Right ventricle myocardium inferior (tissue), 1 donor: ENCODE results near the gene C4BPB. TPM values are rescaled to one million over a fixed set of nuclear protein-coding genes. Genes with fewer than 3 reads are reported as not detected.

Source experiments
- ATAC-seq: fragments of 200-7000 bp; cut with Tn5 transposase; one replicate; pipeline ENCODE4 v1.9.1; 2020; ENCODE audit warnings: mild to moderate bottlenecking, moderate library complexity
- DNase-seq: peaks from one replicate; pipeline ENCODE4 v3.0.0; 2021; ENCODE audit errors: missing footprints
- intact Hi-C: fragments of 100-400 bp; cut with DNase I; formaldehyde crosslinking; loops from one replicate; pipeline ENCODE4 v1.11.0; 2022
- total RNA-seq: library from RNA; stranded (reverse); fragmentation: NEBNext Ultra II Directional; extraction: Animal tissue kit (Norgen Biotek cat#: 25700); gene quantifications from one replicate; pipeline ENCODE4 v1.2.1, GENCODE V29; 2021
- donor health status: DM: no; HTN: yes; CAD: no; lungs with severe emphysema.

The C4BPB gene
- total RNA-seq, 1 donor from 2014 or later: not detected

GRCh38 chr1:207058252-207058651 is 30.4 kb upstream of the C4BPB start:
- DNase-seq (no peak), ATAC-seq (no peak)
- intact Hi-C loops: loop anchor here (10.0 kb wide), 1 partner anchor 257 kb away; no protein-coding TSS in a partner anchor

- no peak for ATAC-seq
- DNase-seq: no peak
- intact Hi-C loops: loop anchor here (10.0 kb wide), 1 partner anchor 256 kb away; no protein-coding TSS in a partner anchor
Measured at GRCh38 chr1:207058878-207059867, 29.5 kb upstream of the C4BPB start.

DNA sequence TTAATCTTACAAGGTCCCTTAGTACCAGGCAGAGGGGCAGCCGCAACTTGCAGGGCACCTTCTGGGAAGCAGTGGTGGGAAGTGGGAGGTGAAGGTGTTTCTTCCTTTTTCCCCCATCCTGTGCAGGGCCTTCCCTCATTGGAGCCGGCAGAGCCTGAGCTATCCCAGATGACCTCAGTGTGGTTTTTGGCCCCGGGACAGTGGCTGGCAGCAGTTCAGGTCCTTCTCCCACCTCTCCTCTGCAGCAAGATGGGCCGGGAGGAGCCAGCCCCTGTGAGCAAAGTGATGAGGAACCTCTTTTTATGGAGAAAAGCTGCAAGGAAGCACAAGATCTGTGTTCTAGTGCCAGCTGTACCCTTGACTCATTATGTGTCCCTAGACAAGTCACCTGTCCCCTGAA is 28.8 kb upstream of the C4BPB start:
- intact Hi-C loops: loop anchor here (10.0 kb wide), 1 partner anchor 255 kb away; no protein-coding TSS in a partner anchor
- DNase-seq (no peak), ATAC-seq (no peak)

- ATAC-seq (no peak), DNase-seq (no peak)
- intact Hi-C loops: no loop called here
Measured at GRCh38 chr1:207060596-207060995, 28.1 kb upstream of the C4BPB start.

DNA sequence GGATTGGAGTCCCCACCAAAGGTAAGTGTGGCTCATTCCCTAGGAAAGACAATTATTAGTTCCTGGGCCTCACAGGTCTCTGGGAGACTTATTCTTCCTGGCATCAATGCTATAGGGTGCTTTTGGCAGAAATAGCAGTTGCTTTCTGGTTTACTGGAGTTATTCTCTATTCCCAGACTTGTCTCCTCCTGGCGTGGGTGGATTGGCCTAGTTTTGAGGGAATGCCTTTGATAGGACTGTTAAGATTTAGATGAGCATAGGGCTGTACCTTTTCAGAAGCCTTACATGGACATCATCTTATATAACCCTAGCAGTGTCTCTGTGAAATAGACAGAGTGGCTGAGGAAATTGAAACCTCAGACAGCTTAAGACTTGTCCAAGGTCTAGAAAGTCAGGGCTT is 26.6 kb upstream of the C4BPB start:
- no peak for ATAC-seq
- intact Hi-C loops: no loop called here
- DNase-seq: no peak

DNA sequence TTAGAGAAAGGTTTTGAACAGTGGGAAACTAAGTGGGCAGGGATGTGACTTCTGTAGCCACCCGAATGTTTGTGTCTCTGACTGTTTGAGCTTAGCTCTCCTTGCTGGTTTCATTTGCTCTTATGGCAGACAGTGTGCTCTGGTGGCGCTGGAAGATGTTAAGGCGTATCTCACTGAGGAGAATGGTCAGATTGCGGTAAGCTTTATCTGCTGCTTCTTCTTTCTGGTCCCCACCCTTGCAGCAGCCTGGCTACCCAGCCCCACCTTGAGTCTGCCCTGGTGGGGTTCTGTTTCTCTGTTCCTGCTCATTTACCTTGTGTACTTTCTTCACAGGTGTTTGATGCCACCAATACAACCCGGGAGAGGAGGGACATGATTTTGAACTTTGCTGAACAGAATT is 25.6 kb upstream of the C4BPB start:
- ATAC-seq (no peak), DNase-seq (no peak)
- intact Hi-C loops: no loop called here

GRCh38 chr1:207064561-207064960 is 24.1 kb upstream of the C4BPB start:
- DNase-seq (no peak), ATAC-seq (peak; percentile 73)
- intact Hi-C loops: no loop called here

DNA sequence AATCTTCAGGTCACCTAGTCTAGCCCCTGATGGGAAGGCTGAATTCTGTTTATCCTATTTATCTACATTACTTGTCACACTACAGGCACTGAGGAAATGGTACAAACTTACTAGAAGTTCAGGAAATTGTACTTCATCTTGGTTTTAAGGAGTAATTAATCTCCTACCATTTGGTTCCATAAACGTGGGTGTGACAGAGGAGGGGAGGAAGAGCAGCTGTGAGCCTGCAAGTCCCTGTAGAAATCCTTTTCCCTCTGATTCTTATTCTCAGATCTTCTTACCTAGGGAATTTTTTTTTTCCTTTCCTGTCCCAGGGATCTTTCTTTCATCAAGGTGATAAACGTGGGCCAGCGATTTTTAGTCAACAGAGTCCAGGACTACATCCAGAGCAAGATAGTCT is 21.5 kb upstream of the C4BPB start:
- ATAC-seq (no peak), DNase-seq (no peak)
- intact Hi-C loops: no loop called here

GRCh38 chr1:207067665-207068064 is 21.0 kb upstream of the C4BPB start:
- ATAC-seq (no peak), DNase-seq (no peak)
- intact Hi-C loops: no loop called here

GRCh38 chr1:207069061-207069460 is 19.6 kb upstream of the C4BPB start:
- ATAC-seq: peak; percentile 22
- DNase-seq: no peak
- intact Hi-C loops: no loop called here

DNA sequence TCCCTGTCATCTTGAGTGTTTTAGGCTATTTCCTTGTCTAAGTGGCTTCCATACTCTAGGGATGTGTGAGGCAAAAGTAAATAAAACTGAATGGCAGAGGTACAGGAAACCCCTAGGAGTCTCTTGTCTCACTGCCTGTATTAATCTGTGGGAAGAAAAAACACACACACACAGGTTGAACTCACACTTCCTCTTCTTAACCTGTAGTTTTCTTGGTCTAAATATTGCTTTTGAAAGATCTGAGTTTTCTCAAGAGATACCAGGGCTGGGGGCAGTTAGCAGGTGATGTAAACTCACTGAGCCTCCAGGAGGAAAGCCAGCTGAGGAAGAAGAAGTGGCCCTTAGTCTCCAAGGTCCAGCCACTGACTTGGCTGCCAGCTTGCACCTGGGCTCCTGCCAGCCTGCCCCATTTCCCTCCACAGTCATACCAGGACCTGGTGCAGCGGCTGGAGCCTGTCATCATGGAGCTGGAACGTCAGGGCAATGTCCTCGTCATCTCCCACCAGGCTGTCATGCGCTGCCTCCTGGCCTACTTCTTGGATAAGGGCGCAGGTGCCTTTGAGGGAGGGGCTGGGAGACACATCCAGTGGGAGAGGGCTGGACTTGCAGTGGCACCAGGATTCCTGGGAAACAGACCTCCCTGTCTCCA is 18.7 kb upstream of the C4BPB start:
- DNase-seq: peak; percentile 73
- intact Hi-C loops: loop anchor here (10.0 kb wide), 1 partner anchor 135 kb away; no protein-coding TSS in a partner anchor

GRCh38 chr1:207070811-207071210 is 17.8 kb upstream of the C4BPB start:
- intact Hi-C loops: loop anchor here (10.0 kb wide), 1 partner anchor 136 kb away; no protein-coding TSS in a partner anchor
- ATAC-seq (no peak), DNase-seq (no peak)

More for the DNA sequence above, 18.7 kb upstream of the C4BPB start:
- ATAC-seq: peak; percentile 67

DNA sequence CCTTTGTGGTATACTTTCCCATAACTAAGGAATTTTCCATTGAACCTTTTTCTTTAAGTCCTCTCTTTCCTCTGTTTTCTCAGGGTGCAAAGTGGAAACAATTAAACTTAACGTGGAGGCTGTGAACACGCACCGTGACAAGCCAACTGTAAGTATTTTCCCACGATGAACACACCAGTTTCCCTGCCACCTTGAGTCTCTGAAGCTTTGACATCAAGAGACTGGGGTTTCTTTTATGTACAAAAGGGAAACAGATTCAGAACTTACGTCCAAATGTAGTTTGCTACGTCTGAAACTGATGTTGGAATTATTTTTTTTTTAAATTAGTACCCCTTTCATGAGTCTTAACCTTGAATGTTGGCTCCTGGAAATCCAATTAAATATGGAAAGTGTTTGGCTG is 17.2 kb upstream of the C4BPB start:
- ATAC-seq: no peak
- intact Hi-C loops: loop anchor here (10.0 kb wide), 1 partner anchor 137 kb away; no protein-coding TSS in a partner anchor

GRCh38 chr1:207072233-207072632 is 16.4 kb upstream of the C4BPB start:
- intact Hi-C loops: loop anchor here (10.0 kb wide), 1 partner anchor 137 kb away; no protein-coding TSS in a partner anchor

More for the DNA sequence above, 17.2 kb upstream of the C4BPB start:
- no peak for DNase-seq

GRCh38 chr1:207073906-207074820 is 14.5 kb upstream of the C4BPB start:
- DNase-seq (no peak), ATAC-seq (no peak)
- intact Hi-C loops: loop anchor here (10.0 kb wide), 1 partner anchor 139 kb away; no protein-coding TSS in a partner anchor

More at GRCh38 chr1:207072233-207072632, 16.4 kb upstream of the C4BPB start:
- no peak for DNase-seq
- ATAC-seq: no peak

GRCh38 chr1:207076181-207076955 is 12.3 kb upstream of the C4BPB start:
- ATAC-seq: no peak
- no peak for DNase-seq
- intact Hi-C loops: loop anchor here (10.0 kb wide), 1 partner anchor 142 kb away; no protein-coding TSS in a partner anchor

DNA sequence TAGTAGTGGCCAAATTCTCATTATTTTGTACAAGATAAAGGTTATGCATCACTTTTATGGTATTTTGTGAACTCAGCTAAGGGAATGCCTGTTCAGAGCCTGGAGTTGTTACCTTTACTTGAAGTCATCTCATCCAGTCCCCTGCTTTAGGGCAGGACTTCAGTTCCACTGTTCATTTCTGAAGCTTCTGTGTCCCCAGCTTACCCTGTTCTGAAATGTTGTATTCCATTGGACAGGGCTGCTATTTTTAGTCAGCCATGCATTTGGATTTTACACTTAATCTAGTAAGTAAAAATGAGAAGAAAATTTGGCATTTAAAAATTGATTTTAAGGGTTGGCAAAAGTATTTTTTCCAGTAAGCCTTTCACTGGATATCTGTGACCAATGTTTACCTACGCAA is 11.6 kb upstream of the C4BPB start:
- intact Hi-C loops: loop anchor here (1.0 to 10.0 kb wide), 2 partner anchors 27 to 142 kb away; no protein-coding TSS in a partner anchor
- DNase-seq: no peak
- ATAC-seq: no peak
